ENCODE results near the gene STAT3.
"Not testable (repeated sequence)": the region's sequence is repeated elsewhere in the genome, so short reads cannot be mapped to it uniquely, and the experiment has no call there.

The STAT3 gene

GRCh38 chr17:42323268-42323773 lies 64.9 kb downstream of the STAT3 start:
- DNase-seq (no peak), ATAC-seq (ENCODE audit: insufficient read depth, low read depth) (no peak)
- H3K27me3 ChIP-seq (ENCODE audit: insufficient read depth, low read length, poor library complexity), result no peaks in the 10 kb centered on the region
- no peaks in the 10 kb centered on the region for H4K20me1 ChIP-seq (ENCODE audit: insufficient read depth, low read length)
- H3K4me3 ChIP-seq (ENCODE audit: low read depth in 1 of 2, low read length in 2 of 2), result no peak overlapping the region
- no peak overlapping the region for H3K9ac ChIP-seq (ENCODE audit: low read depth, low read length)
- no peak overlapping the region for H3K27ac ChIP-seq (ENCODE audit: low read length)
- no peaks in the 10 kb centered on the region for H3K79me2 ChIP-seq (ENCODE audit: insufficient read depth, low read length)
- peaks cover 15% of the 10 kb centered on the region for H3K4me1 ChIP-seq (ENCODE audit: insufficient read depth, low read length)
- H3K9me3 ChIP-seq (ENCODE audit: insufficient read depth, low read length, severe bottlenecking), result no peaks in the 10 kb centered on the region
- H3K4me2 ChIP-seq (ENCODE audit: insufficient read depth, low read length), result no peak overlapping the region
- H3K36me3 ChIP-seq (ENCODE audit: insufficient read depth, low read length), result peaks cover 13% of the 10 kb centered on the region
- no peak overlapping the region for H2AFZ ChIP-seq (ENCODE audit: low read depth, low read length)
- TF ChIP-seq EZH2 (IDR thresholded peaks at IDR 0.05; ENCODE audit: borderline replicate concordance, low read depth, low read length, severe bottlenecking) (no peak), CTCF (IDR thresholded peaks at IDR 0.05; ENCODE audit: borderline replicate concordance, extremely low read depth, low read length, poor library complexity, severe bottlenecking) (no peak)

GRCh38 chr17:42322382-42323267 lies 65.6 kb downstream of the STAT3 start:
- TF ChIP-seq EZH2 (IDR thresholded peaks at IDR 0.05; ENCODE audit: borderline replicate concordance, low read depth, low read length, severe bottlenecking), result no peak
- peak; percentile 100 for TF ChIP-seq CTCF (IDR thresholded peaks at IDR 0.05; ENCODE audit: borderline replicate concordance, extremely low read depth, low read length, poor library complexity, severe bottlenecking)
- DNase-seq (peak; percentile 93), ATAC-seq (ENCODE audit: insufficient read depth, low read depth) (peak; percentile 94)
- no peaks in the 10 kb centered on the region for H4K20me1 ChIP-seq (ENCODE audit: insufficient read depth, low read length)
- H3K4me3 ChIP-seq (ENCODE audit: low read depth in 1 of 2, low read length in 2 of 2), result no peak overlapping the region
- no peaks in the 10 kb centered on the region for H3K27me3 ChIP-seq (ENCODE audit: insufficient read depth, low read length, poor library complexity)
- H3K79me2 ChIP-seq (ENCODE audit: insufficient read depth, low read length), result no peaks in the 10 kb centered on the region
- no peaks in the 10 kb centered on the region for H3K9me3 ChIP-seq (ENCODE audit: insufficient read depth, low read length, severe bottlenecking)
- H3K27ac ChIP-seq (ENCODE audit: low read length), result no peak overlapping the region
- H3K36me3 ChIP-seq (ENCODE audit: insufficient read depth, low read length), result peaks cover 13% of the 10 kb centered on the region
- H3K4me1 ChIP-seq (ENCODE audit: insufficient read depth, low read length), result peaks cover 15% of the 10 kb centered on the region
- H3K9ac ChIP-seq (ENCODE audit: low read depth, low read length), result no peak overlapping the region
- no peak overlapping the region for H3K4me2 ChIP-seq (ENCODE audit: insufficient read depth, low read length)
- H2AFZ ChIP-seq (ENCODE audit: low read depth, low read length), result no peak overlapping the region

- ATAC-seq (ENCODE audit: insufficient read depth, low read depth) (no peak), DNase-seq (no peak)
- Histone ChIP-seq H3K79me2 (ENCODE audit: insufficient read depth, low read length) (no peaks in the 10 kb centered on the region), H4K20me1 (ENCODE audit: insufficient read depth, low read length) (no peaks in the 10 kb centered on the region), H2AFZ (ENCODE audit: low read depth, low read length) (no peak overlapping the region), H3K4me1 (ENCODE audit: insufficient read depth, low read length) (peaks cover 15% of the 10 kb centered on the region), H3K27me3 (ENCODE audit: insufficient read depth, low read length, poor library complexity) (no peaks in the 10 kb centered on the region), H3K27ac (ENCODE audit: low read length) (no peak overlapping the region), H3K9ac (ENCODE audit: low read depth, low read length) (no peak overlapping the region), H3K36me3 (ENCODE audit: insufficient read depth, low read length) (peaks cover 21% of the 10 kb centered on the region), H3K4me3 (ENCODE audit: low read depth in 1 of 2, low read length in 2 of 2) (no peak overlapping the region), H3K9me3 (ENCODE audit: insufficient read depth, low read length, severe bottlenecking) (no peaks in the 10 kb centered on the region), H3K4me2 (ENCODE audit: insufficient read depth, low read length) (no peak overlapping the region)
- TF ChIP-seq EZH2 (IDR thresholded peaks at IDR 0.05; ENCODE audit: borderline replicate concordance, low read depth, low read length, severe bottlenecking) (no peak), CTCF (IDR thresholded peaks at IDR 0.05; ENCODE audit: borderline replicate concordance, extremely low read depth, low read length, poor library complexity, severe bottlenecking) (no peak)
Measured at GRCh38 chr17:42321555-42321954, 66.7 kb downstream of the STAT3 start.

GRCh38 chr17:42317967-42318366 lies 70.3 kb downstream of the STAT3 start:
- H2AFZ ChIP-seq (ENCODE audit: low read depth, low read length); H3K4me3 ChIP-seq (ENCODE audit: low read depth in 1 of 2, low read length in 2 of 2); H3K4me2 ChIP-seq (ENCODE audit: insufficient read depth, low read length); H3K79me2 ChIP-seq (ENCODE audit: insufficient read depth, low read length); DNase-seq; H3K27ac ChIP-seq (ENCODE audit: low read length); H4K20me1 ChIP-seq (ENCODE audit: insufficient read depth, low read length); H3K9me3 ChIP-seq (ENCODE audit: insufficient read depth, low read length, severe bottlenecking); ATAC-seq (ENCODE audit: insufficient read depth, low read depth); H3K27me3 ChIP-seq (ENCODE audit: insufficient read depth, low read length, poor library complexity); H3K9ac ChIP-seq (ENCODE audit: low read depth, low read length): not testable (repeated sequence)
- peaks cover 15% of the 10 kb centered on the region for H3K4me1 ChIP-seq (ENCODE audit: insufficient read depth, low read length)
- H3K36me3 ChIP-seq (ENCODE audit: insufficient read depth, low read length), result peaks cover 27% of the 10 kb centered on the region
